HCT116 (cell line): ENCODE data around the gene CEP72. TPM values are rescaled to one million over a fixed set of nuclear protein-coding genes. Genes with fewer than 3 reads are reported as not detected.

Experiments
- ATAC-seq: fragments of 200-7000 bp; cut with Tn5 transposase; 2 replicates; pipeline ENCODE4 v1.9.1; 2020; ENCODE audit warnings: mild to moderate bottlenecking, moderate library complexity
- BruUV-seq: library from RNA; stranded (reverse); fragments of 400-500 nt; replicated peaks from 2 replicates; lab custom pipeline; 2021; lab: Mats Ljungman, UMichigan
- CTCF ChIA-PET: fragments of 300-600 bp; sonication (Branson Sonifier 250); formaldehyde crosslinking; loops from one replicate; lab custom pipeline; 2021; ENCODE audit warnings: antibody characterized with exemption; lab: Charles Lee
- POLR2A ChIA-PET: fragments of 300-600, 350-600 bp; sonication (Branson Sonifier 250); formaldehyde crosslinking; loops from one replicate; lab custom pipeline; 2021; ENCODE audit warnings: antibody characterized with exemption; lab: Charles Lee
- RAD21 ChIA-PET, 2 experiments: fragments of 300-600 bp; sonication (Branson Sonifier 250); formaldehyde crosslinking; loops; one replicate each; lab custom pipeline; 2023; ENCODE audit warnings: low total read pairs in 2 of 2; ENCODE audit not compliant: uncharacterized antibody in 2 of 2, unreplicated experiment in 2 of 2, low non-redundant PET in 1 of 2; lab: Charles Lee
- DNase-seq: peaks from one replicate; pipeline ENCODE4 v3.0.0-alpha.2; 2010; ENCODE audit warnings: low read depth, low spot score
- H2AFZ ChIP-seq: fragments of 200-600 bp; shearing (Covaris generic), sonication (generic); 2 replicates; pipeline ENCODE4 v1.6.1; 2017; ENCODE audit warnings: low read depth, mixed run types, mixed read lengths, antibody characterized with exemption, low read length; ENCODE audit not compliant: poor library complexity, severe bottlenecking
- H3K27ac ChIP-seq: 2 replicates; pipeline ENCODE4 v1.5.1; 2012; ENCODE audit warnings: low read depth, low read length
- H3K27me3 ChIP-seq: fragments of 200-600 bp; sonication (generic); 2 replicates; pipeline ENCODE4 v1.6.1; 2016; ENCODE audit warnings: mixed run types, low read length, mixed read lengths; ENCODE audit not compliant: insufficient read depth
- H3K36me3 ChIP-seq, 2 experiments: fragments of 200-500 bp in 1 of 2; fragments of 200-600 bp in 1 of 2; sonication (Bioruptor generic) in 1 of 2; sonication (generic) in 1 of 2; 2 replicates each; pipeline versions ENCODE4 v1.5.1 to v1.6.1; 2014 to 2016; ENCODE audit warnings: low read length in 2 of 2, inconsistent platforms in 1 of 2, mixed read lengths in 1 of 2, mixed run types in 1 of 2; ENCODE audit not compliant: insufficient read depth in 2 of 2, control insufficient read depth in 1 of 2
- H3K4me1 ChIP-seq, 2 experiments: fragments of 200-600 bp in 1 of 2; sonication (generic) in 1 of 2; 2 replicates each; pipeline versions ENCODE4 v1.5.1 to v1.6.1; 2012 to 2017; ENCODE audit warnings: low read length in 2 of 2, inconsistent platforms in 1 of 2, mild to moderate bottlenecking in 1 of 2, mixed read lengths in 1 of 2, mixed run types in 1 of 2, moderate library complexity in 1 of 2; ENCODE audit not compliant: insufficient read depth in 2 of 2, control insufficient read depth in 1 of 2
- H3K4me2 ChIP-seq: fragments of 200-600 bp; sonication (generic); 2 replicates; pipeline ENCODE4 v1.6.1; 2017; ENCODE audit warnings: mixed run types, low read length, mixed read lengths
- H3K4me3 ChIP-seq, 2 experiments: fragments of 200-600 bp in 1 of 2; sonication (generic) in 1 of 2; replicated peaks in 1 of 2; 2 replicates each; pipeline ENCODE4 v1.5.1; 2011 to 2016; ENCODE audit warnings: low read length in 2 of 2, control low read depth in 1 of 2, low read depth in 1 of 2, mild to moderate bottlenecking in 1 of 2, mixed read lengths in 1 of 2, mixed run types in 1 of 2
- H3K79me2 ChIP-seq: fragments of 200-600 bp; sonication (generic); 2 replicates; pipeline ENCODE4 v1.6.1; 2017; ENCODE audit warnings: mild to moderate bottlenecking, mixed run types, low read length, moderate library complexity, mixed read lengths; ENCODE audit not compliant: insufficient read depth
- H3K9ac ChIP-seq: fragments of 200-600 bp; sonication (generic); 2 replicates; pipeline ENCODE4 v1.6.1; 2016; ENCODE audit warnings: low read length, mixed read lengths
- H3K9me2 ChIP-seq: fragments of 200-600 bp; sonication (generic), shearing (Covaris generic); 2 replicates; pipeline ENCODE4 v1.6.1; 2017; ENCODE audit warnings: mixed run types, mild to moderate bottlenecking, moderate library complexity; ENCODE audit not compliant: insufficient read depth
- H3K9me3 ChIP-seq, 2 experiments: fragments of 200-500 bp in 1 of 2; fragments of 200-600 bp in 1 of 2; sonication (Bioruptor generic) in 1 of 2; sonication (generic) in 1 of 2; 2 replicates each; pipeline ENCODE4 v1.6.1; 2014 to 2017; ENCODE audit warnings: low read length in 2 of 2, mixed read lengths in 2 of 2, inconsistent platforms in 1 of 2, low read depth in 1 of 2, mild to moderate bottlenecking in 1 of 2, mixed run types in 1 of 2, moderate library complexity in 1 of 2; ENCODE audit not compliant: control insufficient read depth in 1 of 2, insufficient read depth in 1 of 2
- H4K20me1 ChIP-seq: fragments of 200-600 bp; sonication (generic), shearing (Covaris generic); 2 replicates; pipeline ENCODE4 v1.6.1; 2017; ENCODE audit warnings: mixed run types, mild to moderate bottlenecking, moderate library complexity; ENCODE audit not compliant: insufficient read depth
- ATF3 ChIP-seq: IDR thresholded peaks from 2 replicates; pipeline ENCODE4 v1.6.1; 2012
- CBX3 ChIP-seq: IDR thresholded peaks from 2 replicates; pipeline ENCODE4 v1.6.1; 2012; ENCODE audit warnings: low read depth
- CEBPB ChIP-seq: IDR thresholded peaks from 2 replicates; pipeline ENCODE4 v1.6.1; 2012; ENCODE audit warnings: low read depth
- JUND ChIP-seq: IDR thresholded peaks from 2 replicates; pipeline ENCODE4 v1.6.1; 2012
- POLR2A ChIP-seq: IDR thresholded peaks from 2 replicates; pipeline ENCODE4 v1.7.0; 2011; ENCODE audit warnings: borderline replicate concordance; ENCODE audit not compliant: insufficient read depth, insufficient read length; ENCODE audit errors: extremely low read depth
- SP1 ChIP-seq: IDR thresholded peaks from 2 replicates; pipeline ENCODE4 v1.6.1; 2012; ENCODE audit warnings: low read depth
- TCF7L2 ChIP-seq: IDR thresholded peaks from 2 replicates; pipeline ENCODE4 v1.7.0; 2011; ENCODE audit warnings: borderline replicate concordance, inconsistent platforms; ENCODE audit not compliant: insufficient read depth, insufficient read length; ENCODE audit errors: extremely low read depth
- ZNF274 ChIP-seq: fragments of 200-500 bp; sonication (Bioruptor generic); IDR thresholded peaks from 2 replicates; pipeline ENCODE4 v1.6.1; 2014; ENCODE audit warnings: mild to moderate bottlenecking, low read depth, low read length, inconsistent platforms
- intact Hi-C: fragments of 100-400 bp; cut with micrococcal nuclease; formaldehyde crosslinking; loops from 2 replicates; pipeline ENCODE4 v1.10.0; 2022
- total RNA-seq: library from RNA; stranded (reverse); gene quantifications from one replicate; pipeline ENCODE4 v1.2.1, GENCODE V29; 2021; ENCODE audit not compliant: unreplicated experiment
- TF ChIP-seq, protein P1 (sequence below), 3 experiments: fragments of 200-600 bp in 1 of 3; sonication (generic) in 1 of 3; IDR thresholded peaks in 2 of 3; conservative IDR thresholded peaks in 1 of 3; 2 replicates each; pipeline ENCODE4 v1.5.1; 2012 to 2017; ENCODE audit warnings: low read depth in 2 of 3, low read length in 2 of 3, antibody characterized with exemption in 1 of 3, borderline replicate concordance in 1 of 3, control low read depth in 1 of 3, mild to moderate bottlenecking in 1 of 3, mixed read lengths in 1 of 3, mixed run types in 1 of 3, moderate library complexity in 1 of 3; ENCODE audit not compliant: insufficient read depth in 1 of 3

The CEP72 gene
- total RNA-seq, 1 experiment from 2014 or later: 25.6 TPM

DNA sequence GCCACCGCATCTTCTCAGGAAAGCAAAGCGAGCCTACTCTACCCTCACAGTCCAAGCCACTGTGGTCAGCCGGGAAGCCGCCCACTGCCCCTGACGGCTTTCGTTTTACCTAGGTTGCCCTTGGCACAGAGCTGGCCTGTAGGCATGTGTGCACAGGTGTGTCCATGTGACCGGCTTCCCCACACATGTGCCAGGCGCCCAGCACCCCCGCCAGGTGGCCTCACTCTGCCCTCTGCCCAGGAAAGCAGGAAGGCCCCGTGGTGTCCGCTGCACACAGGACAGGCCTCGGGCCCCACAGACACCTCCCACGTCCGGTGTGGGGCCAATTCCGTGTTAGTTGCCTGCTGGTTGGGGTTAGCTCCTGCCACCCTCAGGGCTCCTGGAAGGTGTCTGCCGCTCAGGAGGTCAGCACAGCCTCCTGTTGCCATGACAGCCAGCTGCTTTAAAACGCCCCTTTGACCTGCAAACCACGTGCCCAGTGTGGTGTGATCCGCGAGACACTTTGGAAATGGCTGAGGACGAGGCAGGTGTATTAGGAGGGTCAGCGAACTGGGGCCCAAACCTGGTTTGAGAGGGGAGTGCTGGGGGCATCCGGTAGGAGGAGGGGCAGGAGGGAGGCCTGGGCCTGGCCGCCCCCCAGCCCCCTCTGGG lies 52.3 kb downstream of the CEP72 start:
- H3K27me3 ChIP-seq: no peaks in the 10 kb centered on the region
- H3K4me3 ChIP-seq: no peak overlapping the region
- H3K4me1 ChIP-seq: peaks cover 5 to 32% of the 10 kb centered on the region in 2 experiments; a peak in 3 of 4 replicates
- H2AFZ ChIP-seq: no peak overlapping the region
- CTCF ChIA-PET: no interaction called here
- H4K20me1 ChIP-seq: no peaks in the 10 kb centered on the region
- H3K9me3 ChIP-seq: no peaks in the 10 kb centered on the region
- H3K9ac ChIP-seq: no peak overlapping the region
- H3K79me2 ChIP-seq: no peaks in the 10 kb centered on the region
- BruUV-seq: no TSS peak
- TF ChIP-seq CEBPB: no peak
- TF ChIP-seq JUND: no peak
- TF ChIP-seq SP1: no peak
- TF ChIP-seq TCF7L2: no peak
- TF ChIP-seq ZNF274: no peak
- TF ChIP-seq ATF3: no peak
- TF ChIP-seq POLR2A: no peak
- TF ChIP-seq CBX3: no peak
- TF ChIP-seq, protein P1, sequence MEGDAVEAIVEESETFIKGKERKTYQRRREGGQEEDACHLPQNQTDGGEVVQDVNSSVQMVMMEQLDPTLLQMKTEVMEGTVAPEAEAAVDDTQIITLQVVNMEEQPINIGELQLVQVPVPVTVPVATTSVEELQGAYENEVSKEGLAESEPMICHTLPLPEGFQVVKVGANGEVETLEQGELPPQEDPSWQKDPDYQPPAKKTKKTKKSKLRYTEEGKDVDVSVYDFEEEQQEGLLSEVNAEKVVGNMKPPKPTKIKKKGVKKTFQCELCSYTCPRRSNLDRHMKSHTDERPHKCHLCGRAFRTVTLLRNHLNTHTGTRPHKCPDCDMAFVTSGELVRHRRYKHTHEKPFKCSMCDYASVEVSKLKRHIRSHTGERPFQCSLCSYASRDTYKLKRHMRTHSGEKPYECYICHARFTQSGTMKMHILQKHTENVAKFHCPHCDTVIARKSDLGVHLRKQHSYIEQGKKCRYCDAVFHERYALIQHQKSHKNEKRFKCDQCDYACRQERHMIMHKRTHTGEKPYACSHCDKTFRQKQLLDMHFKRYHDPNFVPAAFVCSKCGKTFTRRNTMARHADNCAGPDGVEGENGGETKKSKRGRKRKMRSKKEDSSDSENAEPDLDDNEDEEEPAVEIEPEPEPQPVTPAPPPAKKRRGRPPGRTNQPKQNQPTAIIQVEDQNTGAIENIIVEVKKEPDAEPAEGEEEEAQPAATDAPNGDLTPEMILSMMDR (IDR thresholded peaks at IDR 0.05 in 2 of 3, conservative IDR thresholded peaks at IDR 0.05 in 1 of 3; ENCODE audit: borderline replicate concordance in 1 of 3, insufficient read depth in 1 of 3, low read depth in 2 of 3, low read length in 2 of 3): no peak
- ATAC-seq (no peak), DNase-seq (no peak)
- POLR2A ChIA-PET: no interaction called here
- H3K27ac ChIP-seq: peak overlapping the region; percentile 43; the same call in 1 of the 2 replicates
- RAD21 ChIA-PET: no interaction called here
- H3K4me2 ChIP-seq: no peak overlapping the region
- H3K36me3 ChIP-seq: peaks cover 2 to 14% of the 10 kb centered on the region in 2 experiments; a peak in 2 of 4 replicates
- H3K9me2 ChIP-seq: no peaks in the 10 kb centered on the region
- intact Hi-C loops: no loop called here
